Neural cell (in vitro differentiated cells): ENCODE data around the gene RNF187.

ENCODE experiments used
- EP300 ChIP-seq: fragments of 450-650 bp; conservative IDR thresholded peaks from 2 replicates; pipeline ENCODE4 v1.6.1; 2014; ENCODE audit warnings: antibody characterized with exemption, mild to moderate bottlenecking, moderate library complexity; ENCODE audit not compliant: poor library complexity, severe bottlenecking
- EZH2 ChIP-seq: fragments of 200-600, 300-800 bp; shearing (Covaris generic), sonication (generic); IDR thresholded peaks from 2 replicates; pipeline ENCODE4 v1.6.1; 2014; ENCODE audit warnings: antibody characterized with exemption, low read length, borderline replicate concordance, mild to moderate bottlenecking; ENCODE audit not compliant: insufficient read depth, poor library complexity, severe bottlenecking
- MXI1 ChIP-seq: fragments of 450-650 bp; conservative IDR thresholded peaks from 2 replicates; pipeline ENCODE4 v1.6.1; 2014; ENCODE audit warnings: antibody characterized with exemption, mild to moderate bottlenecking; ENCODE audit not compliant: poor library complexity, severe bottlenecking
- POLR2AphosphoS5 ChIP-seq: IDR thresholded peaks from 2 replicates; pipeline ENCODE4 v1.6.1; 2012
- RAD21 ChIP-seq: fragments of 450-650 bp; conservative IDR thresholded peaks from 2 replicates; pipeline ENCODE4 v1.6.1; 2014; ENCODE audit warnings: antibody characterized with exemption, mild to moderate bottlenecking, moderate library complexity
- SMC3 ChIP-seq: fragments of 450-650 bp; conservative IDR thresholded peaks from 2 replicates; pipeline ENCODE4 v1.6.1; 2014; ENCODE audit warnings: antibody characterized with exemption, mild to moderate bottlenecking, moderate library complexity; ENCODE audit not compliant: poor library complexity
- TAF1 ChIP-seq: IDR thresholded peaks from 2 replicates; pipeline ENCODE4 v1.6.1; 2012; ENCODE audit warnings: low read depth
- TF ChIP-seq, protein P1 (sequence below): fragments of 450-650 bp; IDR thresholded peaks from 2 replicates; pipeline ENCODE4 v1.5.1; 2014; ENCODE audit warnings: antibody characterized with exemption, mild to moderate bottlenecking, moderate library complexity; ENCODE audit not compliant: poor library complexity, severe bottlenecking
- TF ChIP-seq, protein P2 (sequence below): IDR thresholded peaks from 2 replicates; pipeline ENCODE4 v1.6.1; 2012; ENCODE audit warnings: borderline replicate concordance

DNA sequence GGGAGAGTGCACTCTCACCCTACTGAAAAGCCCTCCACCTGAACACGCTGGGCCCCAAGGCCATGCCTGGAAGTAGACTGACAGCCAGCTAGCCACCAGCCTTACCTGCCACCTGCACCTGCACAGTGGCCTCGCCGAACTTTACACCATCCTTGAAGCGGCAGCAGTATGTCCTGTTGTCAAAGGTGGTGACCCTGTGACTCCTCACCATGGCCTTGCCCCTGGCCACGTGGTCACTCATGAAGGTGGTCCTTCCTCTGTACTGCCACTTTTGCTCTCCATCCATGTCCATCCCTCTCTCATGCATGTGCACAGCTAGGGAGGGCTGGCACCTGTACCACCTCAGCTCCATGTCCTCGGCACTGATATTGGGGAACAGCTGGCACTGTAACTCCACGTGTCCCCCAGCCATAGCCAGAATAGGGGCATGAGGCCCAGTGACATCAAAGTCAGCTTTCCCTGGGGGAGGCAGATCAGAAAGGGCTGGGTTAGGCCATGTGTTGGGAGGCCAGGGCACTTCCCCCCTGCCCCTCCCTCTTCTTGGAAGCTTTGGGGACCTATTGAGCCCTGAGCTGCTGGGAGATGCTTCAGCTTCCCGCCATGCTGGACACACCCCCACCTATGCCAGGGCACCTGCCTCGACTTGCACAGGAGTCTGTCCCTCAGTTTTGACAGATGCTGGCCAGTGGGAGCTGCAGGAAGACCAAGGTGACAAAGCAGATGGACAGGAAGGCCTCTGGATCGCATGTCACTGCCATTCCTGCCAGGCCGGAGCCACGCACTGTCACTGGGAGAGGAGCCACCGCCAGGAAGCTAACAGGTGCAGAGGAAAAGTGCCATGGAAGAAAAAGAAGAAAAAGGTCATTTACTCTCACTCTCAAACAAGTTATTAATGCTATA, 24.6 kb downstream of the RNF187 start:
- TF ChIP-seq, protein P1, sequence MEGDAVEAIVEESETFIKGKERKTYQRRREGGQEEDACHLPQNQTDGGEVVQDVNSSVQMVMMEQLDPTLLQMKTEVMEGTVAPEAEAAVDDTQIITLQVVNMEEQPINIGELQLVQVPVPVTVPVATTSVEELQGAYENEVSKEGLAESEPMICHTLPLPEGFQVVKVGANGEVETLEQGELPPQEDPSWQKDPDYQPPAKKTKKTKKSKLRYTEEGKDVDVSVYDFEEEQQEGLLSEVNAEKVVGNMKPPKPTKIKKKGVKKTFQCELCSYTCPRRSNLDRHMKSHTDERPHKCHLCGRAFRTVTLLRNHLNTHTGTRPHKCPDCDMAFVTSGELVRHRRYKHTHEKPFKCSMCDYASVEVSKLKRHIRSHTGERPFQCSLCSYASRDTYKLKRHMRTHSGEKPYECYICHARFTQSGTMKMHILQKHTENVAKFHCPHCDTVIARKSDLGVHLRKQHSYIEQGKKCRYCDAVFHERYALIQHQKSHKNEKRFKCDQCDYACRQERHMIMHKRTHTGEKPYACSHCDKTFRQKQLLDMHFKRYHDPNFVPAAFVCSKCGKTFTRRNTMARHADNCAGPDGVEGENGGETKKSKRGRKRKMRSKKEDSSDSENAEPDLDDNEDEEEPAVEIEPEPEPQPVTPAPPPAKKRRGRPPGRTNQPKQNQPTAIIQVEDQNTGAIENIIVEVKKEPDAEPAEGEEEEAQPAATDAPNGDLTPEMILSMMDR = no peak
- TF ChIP-seq POLR2AphosphoS5 (no peak), TAF1 (no peak), EZH2 (no peak), RAD21 (no peak), EP300 (no peak), MXI1 (no peak), SMC3 (no peak)
- TF ChIP-seq, protein P2, sequence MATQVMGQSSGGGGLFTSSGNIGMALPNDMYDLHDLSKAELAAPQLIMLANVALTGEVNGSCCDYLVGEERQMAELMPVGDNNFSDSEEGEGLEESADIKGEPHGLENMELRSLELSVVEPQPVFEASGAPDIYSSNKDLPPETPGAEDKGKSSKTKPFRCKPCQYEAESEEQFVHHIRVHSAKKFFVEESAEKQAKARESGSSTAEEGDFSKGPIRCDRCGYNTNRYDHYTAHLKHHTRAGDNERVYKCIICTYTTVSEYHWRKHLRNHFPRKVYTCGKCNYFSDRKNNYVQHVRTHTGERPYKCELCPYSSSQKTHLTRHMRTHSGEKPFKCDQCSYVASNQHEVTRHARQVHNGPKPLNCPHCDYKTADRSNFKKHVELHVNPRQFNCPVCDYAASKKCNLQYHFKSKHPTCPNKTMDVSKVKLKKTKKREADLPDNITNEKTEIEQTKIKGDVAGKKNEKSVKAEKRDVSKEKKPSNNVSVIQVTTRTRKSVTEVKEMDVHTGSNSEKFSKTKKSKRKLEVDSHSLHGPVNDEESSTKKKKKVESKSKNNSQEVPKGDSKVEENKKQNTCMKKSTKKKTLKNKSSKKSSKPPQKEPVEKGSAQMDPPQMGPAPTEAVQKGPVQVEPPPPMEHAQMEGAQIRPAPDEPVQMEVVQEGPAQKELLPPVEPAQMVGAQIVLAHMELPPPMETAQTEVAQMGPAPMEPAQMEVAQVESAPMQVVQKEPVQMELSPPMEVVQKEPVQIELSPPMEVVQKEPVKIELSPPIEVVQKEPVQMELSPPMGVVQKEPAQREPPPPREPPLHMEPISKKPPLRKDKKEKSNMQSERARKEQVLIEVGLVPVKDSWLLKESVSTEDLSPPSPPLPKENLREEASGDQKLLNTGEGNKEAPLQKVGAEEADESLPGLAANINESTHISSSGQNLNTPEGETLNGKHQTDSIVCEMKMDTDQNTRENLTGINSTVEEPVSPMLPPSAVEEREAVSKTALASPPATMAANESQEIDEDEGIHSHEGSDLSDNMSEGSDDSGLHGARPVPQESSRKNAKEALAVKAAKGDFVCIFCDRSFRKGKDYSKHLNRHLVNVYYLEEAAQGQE = no peak
